HFF-Myc (cell line): ENCODE measurements around the gene NAPB.

Experiments used
- DNase-seq: peaks from one replicate; pipeline ENCODE4 v3.0.0-alpha.2; 2011; ENCODE audit warnings: low read depth; ENCODE audit errors: extremely low read depth
- H3K4me3 ChIP-seq: replicated peaks from 2 replicates; pipeline ENCODE4 v1.5.1; 2011; ENCODE audit warnings: low read depth, mild to moderate bottlenecking, control low read depth, low read length
- TF ChIP-seq, protein P1 (sequence below): IDR thresholded peaks from 2 replicates; pipeline ENCODE4 v1.5.1; 2012; ENCODE audit warnings: mild to moderate bottlenecking, low read depth, low read length, control low read depth; ENCODE audit errors: missing control alignments

The NAPB gene

DNA sequence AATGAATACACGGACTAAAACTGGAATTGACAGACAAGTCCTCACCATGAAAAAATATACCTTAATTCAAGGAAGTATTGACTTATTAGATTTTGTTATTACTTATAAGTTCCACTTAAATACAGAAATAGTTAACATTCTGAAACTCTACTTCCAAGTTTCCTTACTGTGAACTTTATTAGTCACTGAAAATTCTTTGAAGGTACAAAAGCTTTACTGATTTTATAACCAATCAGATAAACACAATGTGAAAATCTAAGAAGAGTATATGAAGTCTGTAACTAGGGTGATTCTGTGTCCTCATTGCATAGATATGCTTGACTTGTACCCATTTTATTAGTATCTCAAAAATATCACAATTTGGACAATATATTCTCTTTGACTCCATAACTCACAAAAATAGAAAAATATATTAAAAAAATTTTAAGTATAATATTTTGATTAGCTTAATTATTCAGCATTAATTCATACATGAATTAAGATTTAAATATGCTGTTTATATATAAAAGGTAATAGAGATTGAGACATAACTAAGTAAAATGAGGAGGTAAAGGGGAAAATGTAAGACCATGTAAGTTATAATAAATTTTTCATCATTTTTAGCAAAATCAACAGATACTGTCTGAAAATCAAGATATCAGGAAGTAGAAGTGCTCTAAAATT lies 6.6 kb downstream of the NAPB start:
- H3K4me3 ChIP-seq: no peak overlapping the region
- no peak for DNase-seq
- TF ChIP-seq, protein P1, sequence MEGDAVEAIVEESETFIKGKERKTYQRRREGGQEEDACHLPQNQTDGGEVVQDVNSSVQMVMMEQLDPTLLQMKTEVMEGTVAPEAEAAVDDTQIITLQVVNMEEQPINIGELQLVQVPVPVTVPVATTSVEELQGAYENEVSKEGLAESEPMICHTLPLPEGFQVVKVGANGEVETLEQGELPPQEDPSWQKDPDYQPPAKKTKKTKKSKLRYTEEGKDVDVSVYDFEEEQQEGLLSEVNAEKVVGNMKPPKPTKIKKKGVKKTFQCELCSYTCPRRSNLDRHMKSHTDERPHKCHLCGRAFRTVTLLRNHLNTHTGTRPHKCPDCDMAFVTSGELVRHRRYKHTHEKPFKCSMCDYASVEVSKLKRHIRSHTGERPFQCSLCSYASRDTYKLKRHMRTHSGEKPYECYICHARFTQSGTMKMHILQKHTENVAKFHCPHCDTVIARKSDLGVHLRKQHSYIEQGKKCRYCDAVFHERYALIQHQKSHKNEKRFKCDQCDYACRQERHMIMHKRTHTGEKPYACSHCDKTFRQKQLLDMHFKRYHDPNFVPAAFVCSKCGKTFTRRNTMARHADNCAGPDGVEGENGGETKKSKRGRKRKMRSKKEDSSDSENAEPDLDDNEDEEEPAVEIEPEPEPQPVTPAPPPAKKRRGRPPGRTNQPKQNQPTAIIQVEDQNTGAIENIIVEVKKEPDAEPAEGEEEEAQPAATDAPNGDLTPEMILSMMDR: no peak

DNA sequence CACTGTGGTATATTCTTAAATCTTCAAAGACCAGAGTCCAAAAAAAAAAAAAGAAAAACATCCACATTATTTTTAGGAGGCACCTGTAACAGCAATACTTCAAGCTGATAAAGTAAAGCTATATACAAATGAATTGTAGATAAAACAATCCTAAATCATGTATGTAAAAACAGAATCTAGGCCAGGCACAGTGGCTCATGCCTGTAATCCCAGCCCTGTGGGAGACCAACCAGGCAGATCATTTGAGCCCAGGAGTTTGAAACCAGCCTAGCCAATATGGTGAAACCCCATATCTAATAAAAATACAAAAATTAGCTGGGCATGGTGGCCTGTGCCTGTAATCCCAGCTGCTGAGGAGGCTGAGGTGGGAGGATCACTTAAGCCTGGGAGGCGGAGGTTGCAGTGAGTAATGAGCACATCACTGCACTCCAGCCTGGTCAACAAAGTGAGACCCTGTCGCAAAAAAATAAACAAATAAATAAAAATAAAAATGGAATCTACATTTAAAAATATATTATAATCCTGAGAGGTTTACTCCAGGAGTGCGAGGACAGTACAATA lies 7.3 kb downstream of the NAPB start:
- H3K4me3 ChIP-seq: no peak overlapping the region
- DNase-seq: no peak
- TF ChIP-seq, protein P1: no peak

DNA sequence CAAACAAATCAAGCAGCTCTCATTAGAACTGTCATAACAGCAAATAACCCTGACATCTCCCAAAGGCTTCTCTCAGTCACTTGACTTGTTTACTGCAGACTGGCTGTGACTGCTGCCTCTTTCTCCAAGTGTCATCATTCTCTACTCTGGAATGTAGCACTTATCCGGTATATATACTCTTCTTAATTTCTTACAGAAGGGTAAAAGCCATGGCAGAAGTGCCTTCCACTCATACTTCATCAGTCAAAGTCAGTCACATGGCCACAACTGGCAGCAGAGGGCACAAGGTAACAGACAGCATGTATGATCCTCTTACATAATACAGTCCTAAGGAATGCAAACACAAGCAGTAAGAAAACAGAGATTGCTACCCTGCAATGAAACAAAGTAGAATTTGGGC lies 9.3 kb downstream of the NAPB start:
- H3K4me3 ChIP-seq: no peak overlapping the region
- TF ChIP-seq, protein P1: no peak
- DNase-seq: no peak

DNA sequence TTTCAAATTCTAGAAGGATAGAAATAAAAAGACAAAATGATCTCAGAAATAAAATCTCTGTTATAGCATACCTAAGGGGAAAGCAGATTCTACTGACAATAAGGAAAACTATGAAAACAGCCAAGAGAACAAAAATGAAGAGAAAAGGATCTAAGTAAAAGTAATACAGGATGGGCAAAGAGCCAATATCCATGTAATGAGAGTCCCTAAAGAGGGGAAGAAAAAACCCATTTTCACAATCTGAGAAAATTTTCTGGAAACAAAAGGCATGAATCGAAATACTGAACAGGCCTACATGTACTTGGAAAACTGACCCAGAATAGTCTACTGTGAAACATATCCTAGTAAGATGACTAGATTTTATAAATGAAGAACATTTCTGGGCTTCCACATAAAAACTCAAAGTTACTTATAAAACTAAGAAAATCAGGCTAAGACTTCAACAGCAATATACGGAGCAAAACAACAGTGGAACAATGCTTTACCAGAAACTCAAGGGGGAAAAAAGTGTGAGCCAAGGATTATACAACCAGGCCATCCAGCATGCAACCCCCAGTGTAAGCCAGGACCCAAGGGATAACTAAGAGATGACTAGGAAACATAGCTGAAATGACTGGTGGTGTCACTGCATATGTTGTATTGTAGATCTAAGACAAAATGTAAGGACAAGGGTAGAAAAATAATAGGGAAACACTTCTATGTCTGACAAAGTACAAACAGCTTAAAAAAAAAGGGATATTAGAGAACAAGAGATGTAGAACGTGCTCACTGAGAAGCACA lies 10.2 kb downstream of the NAPB start:
- no peak overlapping the region for H3K4me3 ChIP-seq
- TF ChIP-seq, protein P1: no peak
- no peak for DNase-seq

DNA sequence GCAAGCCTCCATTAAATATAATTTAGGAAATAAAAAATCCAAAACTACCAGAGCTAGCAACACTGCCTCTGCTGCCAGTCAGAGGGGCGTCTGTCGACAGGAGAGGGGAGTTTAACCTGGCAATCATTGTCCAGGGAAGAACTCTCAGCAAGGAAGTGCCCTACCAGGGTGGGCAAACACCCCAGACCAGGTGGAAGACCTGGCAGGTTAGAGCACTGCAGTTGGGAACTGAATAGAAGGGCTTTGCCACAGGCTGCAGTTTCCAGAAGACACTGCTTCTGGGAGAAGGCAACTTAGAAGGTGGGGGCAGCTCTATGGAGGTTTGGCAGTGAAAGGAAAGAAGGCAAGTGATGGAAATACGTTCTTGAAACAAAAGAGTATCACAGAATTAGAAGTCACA lies 11.5 kb downstream of the NAPB start:
- no peak for DNase-seq
- H3K4me3 ChIP-seq: no peak overlapping the region
- TF ChIP-seq, protein P1: no peak

DNA sequence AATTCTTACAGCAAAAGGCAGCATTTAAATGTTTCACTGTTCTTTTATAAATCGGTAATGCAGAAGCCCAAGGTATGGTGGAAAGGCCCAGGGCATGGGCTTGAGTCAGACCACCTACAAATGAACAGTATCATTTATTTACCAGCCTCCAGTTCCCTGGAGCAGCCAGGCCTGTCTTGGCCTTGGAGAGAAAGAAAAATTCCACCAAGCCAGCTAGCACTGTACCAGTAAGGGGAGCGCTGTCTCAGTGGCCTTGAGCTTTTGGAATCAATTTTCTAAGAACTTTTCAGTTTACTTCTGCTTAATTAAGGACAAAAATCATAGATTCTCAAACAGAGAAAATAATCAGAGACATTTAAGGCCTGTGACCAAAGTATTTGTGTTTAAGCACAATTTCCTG lies 12.3 kb downstream of the NAPB start:
- TF ChIP-seq, protein P1: no peak
- no peak overlapping the region for H3K4me3 ChIP-seq
- no peak for DNase-seq
